DMS53 (cell line): ENCODE data around the gene SRXN1.

ENCODE experiments used
- DNase-seq: peaks from one replicate; lab custom pipeline; 2025; lab: John Stamatoyannopoulos, UW

Gene SRXN1

DNA sequence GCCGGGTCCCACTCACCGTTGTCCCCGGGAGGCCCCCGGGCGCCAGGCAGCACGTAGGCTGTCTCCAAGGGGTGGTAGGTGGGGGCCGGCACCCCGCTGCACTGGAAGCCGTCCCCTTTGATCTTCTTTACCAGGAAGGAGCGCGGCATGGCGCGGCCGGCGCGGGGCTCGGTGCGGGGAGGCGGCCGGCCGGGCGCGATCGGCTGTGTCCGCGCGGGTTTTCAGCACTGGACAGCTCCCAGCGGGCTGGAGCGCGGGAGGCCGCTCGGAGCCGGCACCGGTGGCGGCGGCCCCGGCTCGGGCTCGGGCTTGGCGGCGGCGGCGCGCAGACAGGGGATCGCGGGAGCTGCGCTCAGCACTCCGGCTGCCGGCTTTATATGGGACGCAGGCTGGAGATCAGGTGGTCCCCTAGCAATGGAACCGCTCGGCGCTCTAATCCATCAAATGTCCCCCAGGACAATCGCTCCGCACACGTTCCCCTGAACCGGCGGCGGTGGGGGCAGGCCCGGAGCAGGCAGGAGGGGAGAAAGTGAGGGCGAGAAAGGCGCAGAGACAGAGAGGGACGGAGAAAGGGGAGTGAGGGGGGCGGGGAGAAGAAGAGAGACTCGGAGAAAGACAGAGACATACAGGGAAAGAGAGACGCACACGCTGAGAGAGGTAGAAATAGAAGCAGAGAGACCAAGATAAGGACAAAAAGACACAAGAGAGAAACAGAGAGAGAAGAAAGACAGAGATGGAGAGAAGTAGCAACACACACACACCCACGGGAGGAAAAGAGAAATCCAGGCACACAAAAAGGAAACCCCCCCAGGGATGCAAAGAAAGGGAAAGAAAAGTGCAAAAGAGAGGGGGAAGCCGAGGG is 22.7 kb upstream of the SRXN1 start, which contains the start of gene SCRT2:
TSS of gene SCRT2 (minus strand) at position 350 of the 862 bp plus-strand sequence. CDS start at position 149, 201 bp downstream.
- peak; percentile 75 for DNase-seq

DNA sequence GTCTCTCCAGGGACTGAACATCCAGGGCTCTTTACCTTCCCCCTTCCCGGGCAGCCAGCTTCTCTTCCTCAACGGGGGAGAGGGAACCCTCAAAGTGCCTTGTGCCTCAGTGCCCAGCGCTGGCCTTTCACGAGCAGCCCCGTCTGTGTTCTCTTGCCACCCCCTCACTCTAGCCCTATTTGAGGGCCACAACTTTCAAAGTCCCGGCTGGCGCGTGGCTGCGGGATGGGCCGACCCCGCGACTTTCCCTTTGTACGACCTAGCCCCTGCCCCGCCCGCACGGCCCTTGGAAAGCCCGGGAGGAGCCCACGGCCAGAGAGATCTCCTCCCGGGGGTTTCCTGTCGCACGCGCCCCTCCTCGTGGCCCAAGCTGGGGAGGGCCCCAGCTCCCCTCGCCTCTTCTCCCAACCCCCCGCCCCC is 22.0 kb upstream of the SRXN1 start:
- peak; percentile 47 for DNase-seq

GRCh38 chr20:673603-674001 is 20.6 kb upstream of the SRXN1 start:
- DNase-seq = peak; percentile 28

DNA sequence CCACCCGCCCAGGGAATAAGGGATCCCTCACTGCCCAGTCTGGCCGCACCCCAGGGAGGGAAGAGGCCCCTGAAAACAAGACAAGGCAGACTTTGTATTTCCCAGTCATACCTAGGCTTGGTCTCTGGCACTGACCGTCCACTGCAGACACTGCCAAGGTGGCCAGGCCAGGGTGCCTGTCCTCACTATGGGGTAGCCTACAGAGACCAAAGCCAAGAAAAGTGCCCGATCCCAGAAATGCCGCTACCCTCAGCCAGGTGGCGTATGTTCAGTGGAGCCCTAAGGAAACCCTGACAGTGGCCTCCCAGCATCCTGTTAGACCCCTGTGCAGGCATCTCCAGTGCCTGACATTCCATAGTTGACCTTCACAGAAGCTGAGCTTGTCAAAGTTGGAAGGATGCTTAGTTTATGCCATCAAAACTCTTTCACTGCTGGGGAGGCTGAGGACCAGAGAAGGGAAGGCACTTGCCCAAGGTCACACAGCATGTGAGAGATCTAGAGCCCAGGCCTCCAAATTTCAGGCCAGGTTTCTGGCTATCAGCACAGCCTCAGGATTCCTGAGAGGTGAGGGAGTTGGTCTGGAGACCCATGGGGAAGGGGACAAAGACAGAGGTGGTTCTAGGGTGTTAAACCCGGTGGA is 20.1 kb upstream of the SRXN1 start:
- peak; percentile 67 for DNase-seq

DNA sequence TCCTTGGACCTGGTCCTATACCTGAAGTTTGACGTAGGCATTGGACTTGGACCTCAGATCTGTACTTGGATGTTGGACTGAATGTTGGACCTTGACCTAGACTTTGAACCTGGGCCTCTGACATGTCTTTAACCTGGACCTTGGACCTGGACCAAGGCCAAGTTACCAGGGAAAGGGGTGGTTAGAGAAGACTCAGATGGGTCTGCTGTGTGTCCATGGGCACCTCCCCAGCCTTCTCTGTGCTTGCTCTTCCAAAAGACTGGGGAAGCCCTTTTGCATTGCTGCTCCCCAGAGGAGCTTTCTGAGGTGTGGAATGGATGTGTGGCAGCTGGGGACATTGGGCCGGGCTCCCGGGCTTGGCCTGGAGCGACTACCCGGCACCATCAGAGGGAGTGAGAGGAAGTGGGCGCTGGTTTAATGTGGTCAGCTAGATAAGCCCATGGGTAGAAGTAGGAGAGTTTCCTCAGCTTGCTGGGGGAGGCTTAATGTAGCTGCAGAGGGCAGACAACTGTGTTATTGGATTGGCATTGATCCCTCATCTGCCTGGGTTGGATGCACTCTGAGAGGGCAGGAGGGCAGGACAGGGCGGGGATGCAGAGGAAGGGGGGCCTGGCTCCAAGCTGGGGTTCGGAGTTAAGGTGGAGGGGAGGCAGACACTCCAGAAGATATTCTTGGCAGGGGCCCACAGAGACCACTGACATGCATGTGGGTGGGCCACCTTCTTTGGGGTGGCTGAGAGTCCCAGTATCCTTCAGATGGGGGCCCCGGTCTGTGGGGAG is 18.4 kb upstream of the SRXN1 start:
- no peak for DNase-seq

- DNase-seq = no peak
Measured at GRCh38 chr20:669573-669972, 16.6 kb upstream of the SRXN1 start.

DNA sequence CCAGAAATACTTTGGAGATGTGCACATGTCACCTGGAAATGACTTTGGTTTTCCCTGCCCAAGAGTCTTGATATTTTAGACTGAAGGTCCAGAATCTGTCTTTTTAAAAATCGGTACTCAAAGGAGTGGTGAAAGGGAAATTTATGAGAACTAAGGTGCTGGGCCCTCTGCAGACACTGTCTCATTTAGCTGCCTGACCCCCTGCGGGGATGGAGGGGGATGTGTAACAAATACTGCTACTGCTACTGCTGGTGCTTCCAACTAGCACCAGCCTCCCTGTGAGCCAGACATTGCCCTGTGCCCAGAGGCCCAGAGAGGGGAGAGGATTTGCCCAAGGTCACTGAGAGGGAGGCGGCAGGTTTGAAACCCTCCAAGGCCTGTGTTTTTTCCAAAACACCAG is 15.6 kb upstream of the SRXN1 start:
- no peak for DNase-seq

DNA sequence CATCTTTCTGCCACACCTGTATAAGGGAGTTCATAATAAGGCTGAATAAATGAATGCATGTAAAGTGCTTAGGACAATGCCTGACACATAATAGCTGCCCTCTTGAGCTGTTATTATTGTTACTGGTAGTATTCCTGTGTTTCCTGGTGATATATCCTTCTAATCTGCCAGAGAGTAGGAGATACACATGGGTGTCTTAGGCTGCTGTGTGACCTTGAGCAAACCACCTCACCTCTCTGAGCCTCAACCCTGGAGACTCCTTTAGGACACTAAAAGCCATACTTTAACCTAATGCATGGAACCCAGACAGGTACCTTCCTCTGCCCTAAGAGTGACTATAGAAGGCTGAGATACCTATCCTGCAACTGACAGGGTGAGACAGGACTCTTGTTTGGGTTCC is 15.1 kb upstream of the SRXN1 start:
- DNase-seq = no peak

DNA sequence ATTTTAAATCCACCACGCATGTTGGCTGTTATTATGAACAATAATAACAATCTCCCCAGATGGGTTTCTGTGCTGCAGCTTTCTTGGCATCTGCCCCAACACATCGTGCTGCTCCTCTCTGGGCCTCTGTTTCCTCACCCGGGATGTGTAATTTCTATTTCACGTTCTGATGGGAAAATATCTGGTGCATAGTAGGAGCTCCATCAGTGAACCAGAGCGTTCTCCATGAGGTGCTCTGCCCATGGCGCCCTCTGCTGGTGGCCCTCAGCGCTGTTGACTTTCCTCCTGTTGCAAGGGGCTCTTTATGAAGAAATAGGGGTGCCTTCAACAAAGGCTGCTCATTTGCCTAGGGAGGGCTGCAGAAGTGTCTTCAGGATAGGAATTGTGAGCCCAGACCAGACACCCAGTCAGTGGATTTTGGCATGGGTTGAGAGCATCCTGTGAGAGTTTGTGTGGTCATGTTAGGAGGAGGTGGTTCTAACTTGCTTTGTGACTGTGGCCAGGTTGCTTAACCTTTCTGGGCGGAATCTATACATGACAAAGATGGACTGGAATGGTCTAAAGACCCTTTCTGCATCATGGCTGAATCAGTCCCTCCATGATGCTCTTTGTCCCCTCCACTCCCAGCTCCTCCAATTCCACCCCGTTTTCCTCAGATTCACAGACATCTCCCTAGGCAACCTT is 14.5 kb upstream of the SRXN1 start:
- DNase-seq = peak; percentile 63

DNA sequence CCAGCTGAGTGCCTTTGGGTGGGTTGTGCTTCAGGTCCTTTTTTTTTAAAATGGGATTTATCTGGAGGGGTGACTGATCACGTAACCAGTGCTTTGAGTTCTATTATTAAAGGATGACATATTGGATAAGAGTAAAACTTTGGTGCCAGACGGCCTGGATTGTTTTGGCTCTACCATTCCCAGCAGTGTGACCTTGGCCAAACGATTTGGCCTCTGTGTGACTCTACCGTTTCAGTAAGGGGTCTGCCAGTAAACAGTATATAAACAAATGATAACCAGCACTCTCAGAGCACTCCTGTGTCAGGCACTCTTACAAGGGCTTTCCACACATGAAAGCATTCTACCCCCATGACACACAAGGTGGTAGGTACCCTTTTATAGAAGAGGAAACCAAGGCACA is 13.9 kb upstream of the SRXN1 start:
- no peak for DNase-seq

GRCh38 chr20:665276-665675 is 12.3 kb upstream of the SRXN1 start:
- DNase-seq = peak; percentile 66

DNA sequence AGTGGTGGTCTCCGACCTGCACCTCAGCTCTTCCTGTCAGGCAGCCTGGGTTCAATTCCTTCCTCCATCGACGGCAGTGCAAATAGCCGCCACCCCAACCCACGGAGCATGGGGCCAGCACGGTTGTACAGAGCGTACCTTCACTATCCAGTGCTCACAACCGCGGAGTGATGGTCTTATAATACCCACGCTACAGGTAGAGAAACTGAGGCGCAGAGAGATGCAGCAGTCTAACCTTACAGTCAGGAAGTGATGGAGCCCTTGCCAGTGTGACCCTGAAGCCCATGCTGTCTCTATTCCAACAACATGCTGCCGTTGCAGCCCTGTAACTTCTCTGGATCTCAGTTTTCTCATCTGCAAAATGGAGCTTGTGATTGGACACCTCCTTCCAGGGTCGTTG is 11.6 kb upstream of the SRXN1 start:
- no peak for DNase-seq

DNA sequence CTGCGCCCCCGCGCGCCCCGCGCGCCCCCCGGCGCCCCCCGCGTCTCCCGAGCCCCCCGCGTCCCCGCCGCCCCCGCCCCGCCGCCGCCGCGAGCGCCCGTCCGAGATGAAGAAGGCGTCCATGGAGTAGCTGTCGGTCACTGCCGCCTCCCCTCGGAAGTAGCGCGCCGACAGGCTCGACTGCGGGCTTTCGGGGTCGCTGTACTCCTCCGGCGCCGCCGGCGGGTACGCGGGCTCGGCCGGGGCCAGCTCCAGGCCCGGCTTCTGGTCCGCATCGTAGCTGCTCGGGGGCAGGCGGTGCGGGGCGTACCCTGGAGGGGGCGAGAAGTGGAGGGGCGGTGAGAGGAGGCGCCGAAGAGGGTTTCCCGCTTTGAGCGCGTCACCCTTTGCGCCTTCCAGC is 11.2 kb upstream of the SRXN1 start:
- DNase-seq = no peak

- DNase-seq = peak; percentile 84
Measured at GRCh38 chr20:663315-664090, 10.5 kb upstream of the SRXN1 start.

DNA sequence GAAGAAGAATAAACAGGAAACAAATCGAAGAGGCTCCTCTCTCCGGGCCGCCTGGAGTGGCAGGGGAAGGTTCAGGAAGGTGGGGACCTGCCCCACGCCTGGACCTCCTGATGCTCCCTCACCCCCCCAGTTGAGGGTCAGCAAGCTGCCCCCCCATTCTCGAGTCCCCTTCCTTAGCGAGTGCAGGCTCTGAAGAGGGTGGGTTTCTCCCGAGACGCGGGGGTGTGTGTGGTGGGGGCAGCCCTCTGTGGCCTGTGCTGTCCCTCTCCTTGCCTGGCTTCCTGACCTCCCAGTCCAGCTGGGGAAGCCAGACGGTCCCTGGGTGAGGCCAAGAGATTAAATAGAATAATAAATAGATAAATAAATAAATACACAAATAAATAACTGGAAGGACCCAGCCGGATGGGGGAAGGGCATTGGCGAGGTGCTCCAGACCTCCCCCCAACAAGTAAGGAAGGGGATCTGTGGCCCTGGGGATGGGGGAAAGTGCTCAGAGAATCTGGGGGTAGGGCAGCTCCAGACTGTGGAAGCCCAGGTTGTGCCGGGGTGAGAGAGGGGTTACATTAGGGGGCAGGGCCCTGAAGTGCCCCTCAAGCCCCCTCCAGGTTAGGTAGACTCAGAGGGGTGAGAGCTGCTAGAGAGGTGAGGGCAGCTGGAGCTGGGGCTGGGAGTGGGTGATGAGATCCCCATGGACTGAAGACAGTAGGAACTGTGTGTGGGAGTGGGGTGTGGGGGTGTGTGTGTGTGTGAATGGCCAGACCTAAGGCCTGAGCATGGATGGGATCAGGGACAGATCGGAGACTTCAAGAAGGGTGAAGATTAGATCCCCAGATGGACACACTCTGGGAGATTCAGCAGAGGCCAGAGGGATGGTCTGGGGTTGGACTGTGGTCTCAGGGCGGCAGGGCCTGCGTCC is 9.5 kb upstream of the SRXN1 start:
- no peak for DNase-seq

DNA sequence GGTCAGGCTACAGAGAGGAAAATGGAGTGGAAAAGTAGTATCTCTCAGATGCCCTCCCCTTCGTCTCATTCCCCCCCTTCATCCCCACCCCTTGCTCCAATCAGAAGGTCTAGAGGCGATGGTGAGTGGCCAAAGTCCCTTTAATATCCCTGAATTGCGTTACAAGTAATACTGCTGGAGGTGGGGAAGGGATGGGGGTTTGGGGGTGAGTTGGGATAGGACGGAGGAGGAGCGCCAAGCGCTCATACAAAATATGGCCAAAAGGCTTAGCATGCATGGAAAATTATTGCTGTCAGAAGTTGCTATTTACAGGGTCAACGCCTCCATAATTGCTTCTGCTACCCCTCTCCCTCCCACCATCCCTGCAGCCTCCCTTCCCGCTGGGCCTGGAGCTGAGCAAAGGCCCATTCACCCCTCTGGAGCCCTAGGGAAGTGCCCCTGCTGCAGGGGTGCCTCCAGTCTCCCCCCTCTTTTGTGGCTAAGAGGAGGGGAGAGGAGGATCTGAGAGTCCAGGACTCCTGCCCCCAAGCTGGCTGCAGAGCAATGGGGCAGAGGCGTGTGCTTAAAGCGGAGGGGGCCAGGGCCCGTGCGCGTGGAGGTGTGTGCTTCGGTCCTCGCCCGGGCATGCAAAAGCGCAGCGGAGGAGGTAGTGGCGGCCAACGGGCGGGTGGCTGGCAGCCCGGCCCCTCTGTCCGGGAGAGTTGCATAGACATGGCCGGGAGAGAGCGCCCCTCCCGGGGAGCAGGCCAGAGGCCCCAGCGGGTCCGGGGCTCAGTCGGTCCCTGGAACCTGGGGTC is 8.7 kb upstream of the SRXN1 start:
- no peak for DNase-seq

GRCh38 chr20:658731-659291 is 5.8 kb upstream of the SRXN1 start:
- DNase-seq = no peak

GRCh38 chr20:658202-658601 is 5.2 kb upstream of the SRXN1 start:
- no peak for DNase-seq
